CD4-positive, alpha-beta T cell treated with Interferon alpha-2 for 1 hour (primary cell): ENCODE results near the gene ZNF438.

Experiments used
- DNase-seq, 2 donors: peaks; one replicate each; pipeline ENCODE4 v3.0.0-alpha.2; 2020 to 2022

ZNF438 gene

DNA sequence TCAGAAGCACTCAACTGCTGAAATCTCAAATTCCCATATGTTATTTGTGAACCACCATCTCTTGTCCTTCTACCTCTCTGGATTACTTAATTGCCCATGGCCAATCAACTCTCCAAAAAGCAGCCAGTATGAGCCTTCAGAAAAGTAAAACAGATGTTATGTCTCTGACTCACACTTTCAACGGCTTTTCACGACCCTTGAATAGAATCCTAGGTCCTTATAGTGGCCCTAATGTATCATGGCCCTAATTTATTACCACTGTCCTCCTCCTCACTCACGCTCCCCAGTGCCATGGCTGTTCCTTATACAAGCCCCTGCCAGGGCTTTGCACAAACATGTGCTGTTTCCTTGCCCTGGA, 20.0 kb downstream of the ZNF438 start:
- no peak for DNase-seq

DNA sequence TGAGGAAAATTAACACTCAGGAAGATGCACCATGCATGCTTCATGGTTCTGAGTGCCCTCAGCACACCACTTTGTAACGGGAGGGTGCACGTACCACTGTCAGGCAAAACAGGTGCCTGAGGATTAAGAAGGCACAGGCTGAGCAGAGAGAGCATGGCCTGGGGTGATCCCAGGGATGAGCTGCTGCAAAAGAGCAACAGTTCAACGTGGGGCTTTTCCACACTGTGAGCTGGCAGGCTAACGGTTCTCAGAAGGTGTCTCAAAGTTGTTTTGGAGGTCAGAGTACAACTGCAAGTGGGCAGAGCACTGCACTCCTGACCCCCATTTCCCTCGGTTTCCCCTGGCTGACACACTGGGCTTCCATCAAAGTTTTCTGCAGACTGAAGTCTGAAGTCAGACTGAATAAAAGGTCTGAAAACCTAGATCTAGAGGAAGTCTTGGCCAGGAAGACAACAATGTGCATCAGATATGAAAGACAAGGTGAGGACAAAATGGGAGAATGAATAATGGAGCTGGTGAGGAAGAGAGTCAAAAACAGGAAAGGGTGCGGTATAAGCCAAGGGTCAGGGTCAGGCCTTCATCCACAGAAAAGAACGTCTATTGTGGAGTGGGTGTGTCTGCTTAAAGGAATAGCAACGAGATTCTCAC, 20.5 kb downstream of the ZNF438 start:
- no peak for DNase-seq

DNA sequence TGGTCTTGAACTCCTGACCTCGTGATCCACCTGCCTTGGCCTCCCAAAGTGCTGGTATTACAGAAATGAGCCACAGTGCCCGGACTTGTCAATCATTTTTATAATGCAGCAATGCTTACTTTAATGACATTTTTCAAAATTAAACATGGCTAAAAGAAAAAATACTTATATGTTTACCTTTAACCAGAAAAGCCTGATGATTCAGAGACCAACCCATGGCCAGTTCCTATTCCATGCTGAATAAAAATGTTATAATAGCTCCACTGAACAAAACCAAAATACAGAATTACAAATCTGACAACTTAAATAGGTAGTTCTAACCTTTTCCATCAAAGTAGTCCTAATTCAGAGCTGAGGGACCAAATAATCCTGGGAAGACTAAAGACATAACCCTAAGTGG, 21.6 kb downstream of the ZNF438 start:
- no peak for DNase-seq

DNA sequence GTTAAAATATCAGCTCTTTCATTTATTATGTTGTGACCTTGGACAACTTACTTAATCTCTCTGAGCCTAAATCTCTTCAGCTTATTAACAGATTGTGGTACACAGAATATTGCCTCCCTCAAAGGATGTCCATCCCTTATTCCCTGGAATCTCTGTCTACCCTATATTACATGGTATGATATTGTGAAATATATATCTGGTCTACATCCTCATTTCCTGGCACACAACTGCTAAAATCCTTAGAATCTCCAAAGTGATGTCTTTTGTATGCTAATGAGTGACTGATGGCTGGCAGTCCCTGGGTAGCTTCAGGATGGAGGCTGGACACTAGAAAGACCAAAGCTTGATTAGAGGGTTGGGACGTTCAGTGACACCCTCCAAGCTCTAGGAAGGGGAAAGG, 25.8 kb downstream of the ZNF438 start:
- DNase-seq, result no peak

DNA sequence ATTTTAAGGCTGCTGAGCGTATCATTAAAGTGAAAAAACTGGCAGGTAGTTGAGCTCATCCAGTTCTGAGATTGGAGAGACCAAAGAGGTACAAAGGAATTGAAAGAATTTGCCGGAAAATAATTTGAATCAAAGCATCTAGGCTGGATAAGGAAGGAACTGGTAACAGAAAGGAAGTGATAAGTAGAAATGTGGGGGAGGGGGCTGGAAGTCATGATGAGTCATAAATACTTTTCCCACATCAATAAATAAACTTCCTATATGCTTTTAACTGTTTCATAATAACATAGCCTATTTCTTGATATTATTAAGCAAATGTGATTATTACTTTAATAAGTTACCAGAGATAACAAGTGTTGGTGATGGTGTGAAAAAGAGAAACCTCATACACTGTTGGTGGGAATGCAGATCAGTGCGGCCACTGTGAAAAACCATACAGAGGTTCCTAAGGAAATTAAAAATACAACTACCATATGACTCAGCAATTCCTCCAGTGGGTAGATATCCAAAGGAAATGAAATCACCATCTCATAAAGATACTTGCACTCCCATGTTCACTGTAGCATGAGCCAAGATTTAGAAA, 27.0 kb downstream of the ZNF438 start:
- DNase-seq, result no peak

DNA sequence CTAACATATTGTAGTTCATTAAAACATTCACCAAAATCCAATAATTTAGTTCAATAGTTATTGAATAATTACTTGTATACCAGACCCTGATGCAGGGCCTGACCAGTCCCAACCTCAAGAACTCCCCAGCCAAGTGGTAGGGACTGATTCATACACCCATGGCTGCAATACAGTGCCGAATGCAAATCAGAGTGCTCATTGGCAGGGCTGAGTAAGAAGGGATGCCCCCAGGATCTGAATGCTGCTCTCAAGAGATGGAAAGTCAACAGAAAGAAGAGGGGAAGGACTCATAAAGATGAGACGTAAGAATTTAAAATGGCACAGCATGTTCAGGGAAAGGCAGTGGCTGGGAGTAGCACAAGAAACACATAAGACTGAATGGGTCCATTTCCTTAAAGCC, 29.9 kb downstream of the ZNF438 start:
- no peak for DNase-seq

DNA sequence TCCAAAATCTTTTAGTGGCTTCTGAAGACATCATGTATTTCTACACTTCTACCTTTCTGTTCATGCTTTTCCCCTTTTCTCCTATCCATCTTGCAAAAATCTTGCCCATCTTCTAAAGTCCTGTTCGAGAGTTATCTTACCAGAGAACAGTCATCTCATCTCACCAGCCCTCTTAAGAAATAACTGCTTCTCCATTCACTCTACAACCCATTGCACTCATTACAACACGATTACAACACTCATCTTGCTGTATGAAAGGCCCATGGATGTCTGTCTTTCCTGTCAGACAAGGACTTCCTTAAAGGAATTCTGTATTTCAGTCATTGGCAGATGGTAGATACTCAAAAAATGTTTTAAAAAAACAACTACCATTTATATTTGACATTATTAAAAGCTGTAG, 30.8 kb downstream of the ZNF438 start:
- DNase-seq, result no peak

DNA sequence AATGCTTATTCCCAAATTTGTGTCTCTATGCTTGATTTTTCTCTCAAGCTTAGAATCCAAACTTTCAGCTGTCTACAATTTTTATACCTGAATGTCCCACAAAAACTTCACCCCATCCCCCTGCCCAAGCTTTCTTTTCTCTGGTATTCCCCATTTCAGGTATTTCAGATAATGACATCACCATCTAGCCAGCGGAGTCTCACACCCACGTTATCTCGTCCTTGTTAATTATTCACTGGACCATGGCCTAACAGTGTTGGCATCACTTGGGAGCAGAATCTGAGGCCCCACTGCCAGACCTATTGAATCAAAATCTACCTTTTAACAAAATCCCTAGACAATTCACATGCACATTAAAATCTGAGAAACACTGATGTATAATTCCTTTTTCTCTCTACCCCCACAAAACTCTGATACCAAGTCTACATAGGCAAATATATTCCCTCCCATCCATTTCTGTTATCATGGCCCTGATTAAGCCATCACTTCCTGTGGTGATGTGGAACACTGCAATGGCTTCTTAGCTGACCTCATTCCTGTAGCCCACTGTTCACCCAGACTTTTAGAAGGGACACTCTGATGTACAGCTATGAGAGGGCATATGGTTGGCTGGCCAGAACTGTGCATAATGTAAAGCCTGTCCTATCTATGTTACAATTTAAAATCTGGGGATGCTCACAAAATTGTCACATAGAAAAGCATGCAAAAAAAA, 31.4 kb downstream of the ZNF438 start:
- no peak for DNase-seq

DNA sequence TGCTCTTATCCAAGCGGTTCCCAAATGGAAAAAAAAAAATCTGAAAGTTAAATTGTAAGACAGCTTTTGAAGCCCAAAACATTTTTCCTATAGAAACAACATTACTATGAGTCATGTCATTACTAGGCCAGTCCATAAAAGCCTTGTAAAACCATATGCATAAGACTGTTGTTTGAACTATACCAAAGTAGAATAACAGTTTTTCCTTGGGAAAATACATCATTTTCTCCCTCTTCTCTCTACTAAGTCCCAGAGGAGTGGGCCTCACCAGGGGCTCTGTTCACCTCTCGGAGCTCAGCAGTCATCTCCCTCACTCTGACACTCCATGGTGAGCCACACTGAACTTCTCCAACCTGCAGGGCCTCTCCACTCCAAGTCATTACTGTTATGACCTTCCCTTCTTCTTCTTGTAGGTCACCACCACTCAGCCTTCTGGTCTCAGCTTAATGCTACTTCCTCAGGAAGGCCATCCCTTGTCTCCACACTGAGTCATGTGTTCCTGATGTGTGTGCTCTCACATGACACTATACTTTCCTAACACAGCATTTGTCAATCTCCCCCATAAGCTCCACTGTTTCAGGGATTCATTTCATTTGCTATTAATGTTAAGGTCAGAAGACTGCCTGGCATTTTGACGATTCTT, 32.5 kb downstream of the ZNF438 start:
- DNase-seq, result peak; percentile 13 to 53

DNA sequence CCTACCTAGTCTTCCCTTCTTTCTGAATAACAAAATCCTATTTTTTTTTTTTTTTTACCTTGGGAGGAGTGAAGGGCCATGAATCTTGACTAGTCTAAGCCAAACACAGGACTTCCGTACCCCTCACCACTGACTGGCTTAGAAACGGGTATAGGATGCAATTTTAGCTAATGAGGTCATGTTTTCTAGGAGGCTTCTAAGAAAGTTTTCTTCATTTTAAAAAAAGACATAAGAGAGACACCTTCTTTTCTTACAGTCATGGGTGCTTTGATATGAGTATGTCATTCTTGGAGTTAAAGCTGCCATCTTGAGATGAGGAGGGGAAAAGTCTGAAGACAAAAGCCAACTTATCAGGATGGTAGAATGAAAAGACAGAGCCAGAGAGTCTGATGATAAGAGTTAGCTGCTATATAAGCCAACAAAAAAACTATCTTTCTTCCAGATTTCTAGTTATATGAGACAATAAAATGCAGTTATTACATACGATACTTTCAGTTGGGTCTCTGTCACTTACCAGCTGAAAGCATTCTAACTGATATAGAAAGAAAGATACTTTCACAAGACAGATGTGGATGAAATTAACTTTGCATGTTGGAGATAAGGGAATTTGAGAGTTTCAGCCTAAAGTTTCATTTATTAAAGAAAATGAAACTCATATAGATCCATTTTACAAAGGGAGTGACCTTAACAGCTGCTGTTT, 34.0 kb downstream of the ZNF438 start:
- DNase-seq, result no peak

DNA sequence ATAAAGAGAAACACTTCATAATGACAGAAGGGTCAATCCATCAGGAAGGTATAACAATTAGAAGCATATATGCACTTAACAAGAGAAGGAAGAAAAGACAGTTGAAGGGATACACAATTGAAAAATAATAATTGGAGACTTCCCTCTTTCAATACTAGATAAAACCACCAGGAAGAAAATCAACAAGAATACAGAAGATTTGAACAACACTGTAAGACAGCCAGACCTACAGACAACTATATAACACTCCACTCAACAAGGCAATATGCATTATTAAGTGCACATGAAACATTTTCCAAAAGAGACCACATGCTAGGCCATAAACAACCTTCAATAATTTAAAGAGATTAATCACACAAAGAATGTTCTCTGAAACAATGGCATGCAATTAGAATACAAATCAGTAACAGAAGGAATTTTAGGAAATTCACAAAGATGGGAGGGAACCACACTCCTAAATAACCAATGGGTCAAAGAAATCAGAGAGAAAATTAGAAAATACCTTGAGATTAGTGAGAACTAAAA, 35.1 kb downstream of the ZNF438 start:
- DNase-seq, result no peak

DNA sequence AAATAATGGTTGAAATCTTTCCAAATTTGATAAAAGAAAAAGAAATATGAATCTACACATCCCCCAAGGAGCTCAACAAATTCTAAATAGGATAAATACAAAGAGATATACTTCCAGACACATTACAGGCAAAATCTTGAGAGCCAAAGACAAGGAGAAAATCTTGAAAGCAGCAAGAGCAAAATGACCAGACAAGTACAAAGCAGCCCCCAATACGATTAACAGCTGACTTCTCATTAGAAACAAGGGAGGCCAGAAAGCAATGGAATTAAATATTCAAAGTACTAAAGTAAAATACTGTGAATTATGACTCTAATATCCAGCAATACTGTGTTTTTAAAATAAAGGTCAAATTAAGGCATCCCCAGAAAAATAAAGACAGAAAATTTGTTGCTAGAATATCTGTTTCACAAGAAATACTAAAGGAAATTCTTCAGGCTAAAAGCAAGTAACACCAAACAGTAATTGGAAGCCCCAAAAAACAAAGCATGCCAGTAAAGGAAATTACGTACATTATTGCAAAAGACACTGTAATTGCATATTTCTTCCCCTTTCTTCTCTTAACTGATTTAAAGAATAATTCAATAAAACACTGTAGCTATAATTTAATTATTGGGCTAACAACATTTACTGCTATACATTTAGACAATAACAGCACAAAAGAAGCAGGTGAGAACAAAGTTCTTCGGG, 36.4 kb downstream of the ZNF438 start:
- DNase-seq, result no peak

DNA sequence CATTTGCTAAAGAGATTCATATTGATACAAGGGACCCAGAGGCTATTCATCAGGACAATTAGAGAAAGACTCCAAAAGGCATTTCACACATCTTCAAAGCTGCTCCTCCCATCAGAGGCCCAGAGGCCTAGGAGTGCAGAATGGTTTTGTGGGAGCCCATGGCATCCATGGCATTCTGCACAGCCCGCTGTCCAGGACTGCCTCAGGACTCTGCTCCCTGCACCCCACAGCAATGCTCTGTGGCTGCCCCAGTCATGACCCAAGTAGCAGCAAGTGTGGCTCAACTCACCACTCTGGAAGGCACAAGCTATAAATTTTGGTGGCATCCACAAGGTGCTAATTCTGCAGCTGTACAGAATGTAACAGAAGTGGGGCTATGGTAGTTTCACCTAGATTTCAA, 38.5 kb downstream of the ZNF438 start:
- no peak for DNase-seq

DNA sequence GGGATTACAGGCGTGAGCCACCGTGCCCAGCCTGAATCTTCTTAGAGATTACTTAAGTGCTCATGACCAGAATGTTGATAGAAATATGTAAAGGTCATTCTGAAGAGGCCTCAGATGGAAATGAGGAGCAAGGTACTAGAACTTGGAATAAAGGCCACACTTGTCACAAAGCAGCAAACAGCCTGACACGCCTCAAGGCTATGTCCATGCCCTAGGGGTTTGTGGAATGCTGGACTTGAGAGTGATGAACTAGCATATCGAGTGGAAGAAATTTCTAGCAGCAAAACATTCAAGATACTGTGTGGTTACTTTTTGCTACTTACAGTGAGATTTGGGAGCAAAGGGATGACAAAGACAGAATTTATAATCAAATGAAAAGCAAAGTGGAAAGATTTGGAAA, 39.0 kb downstream of the ZNF438 start:
- no peak for DNase-seq

DNA sequence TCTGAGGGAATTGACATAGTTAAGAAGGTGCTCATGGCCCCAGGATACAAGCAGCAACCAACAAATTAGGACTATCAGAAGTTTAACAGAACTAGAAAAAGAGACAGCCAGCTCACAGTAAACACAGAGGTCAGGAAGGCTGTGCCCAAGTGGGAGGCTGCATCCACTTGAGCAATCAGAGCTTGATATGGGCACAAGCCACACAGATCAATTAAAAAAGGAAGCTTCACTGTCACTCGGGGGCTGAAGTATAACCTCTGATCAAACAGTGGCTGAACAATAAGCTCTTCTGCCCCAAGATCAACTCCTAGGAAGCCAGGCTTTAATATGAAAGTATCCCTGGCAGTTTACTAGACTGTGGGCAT, 40.0 kb downstream of the ZNF438 start:
- DNase-seq, result no peak

DNA sequence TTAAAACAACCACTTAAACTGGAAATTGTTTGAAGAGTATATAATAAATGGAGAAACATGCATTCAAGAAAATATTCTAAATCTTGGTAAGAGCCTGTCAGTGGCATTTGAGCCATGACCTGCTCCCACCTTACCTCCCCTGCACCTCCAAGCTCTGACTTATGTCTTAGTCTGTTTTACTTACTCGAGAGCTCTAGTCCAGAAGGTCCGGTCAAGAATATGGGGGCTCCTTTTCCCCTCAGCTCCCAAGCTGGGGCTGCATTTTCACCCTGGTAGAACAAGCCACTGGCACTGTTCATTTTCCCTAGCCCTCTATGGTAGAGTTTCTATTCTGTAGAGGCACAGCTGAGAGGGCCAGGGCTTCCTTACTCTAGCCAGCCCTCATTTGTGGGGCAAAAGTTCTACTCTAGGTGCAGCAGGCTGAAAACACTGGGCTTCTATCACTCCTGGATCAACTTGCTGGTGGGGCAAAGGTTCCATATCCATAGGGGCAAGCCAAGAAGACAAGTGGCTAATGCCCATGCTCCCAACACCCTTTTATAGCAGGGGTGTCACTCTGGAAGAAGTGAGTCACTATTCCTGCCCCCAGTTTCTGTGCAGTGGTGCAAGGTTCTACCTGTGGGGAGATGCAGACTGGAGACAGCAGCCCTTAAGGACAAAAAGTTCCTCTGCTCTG, 40.6 kb downstream of the ZNF438 start:
- DNase-seq, result no peak

DNA sequence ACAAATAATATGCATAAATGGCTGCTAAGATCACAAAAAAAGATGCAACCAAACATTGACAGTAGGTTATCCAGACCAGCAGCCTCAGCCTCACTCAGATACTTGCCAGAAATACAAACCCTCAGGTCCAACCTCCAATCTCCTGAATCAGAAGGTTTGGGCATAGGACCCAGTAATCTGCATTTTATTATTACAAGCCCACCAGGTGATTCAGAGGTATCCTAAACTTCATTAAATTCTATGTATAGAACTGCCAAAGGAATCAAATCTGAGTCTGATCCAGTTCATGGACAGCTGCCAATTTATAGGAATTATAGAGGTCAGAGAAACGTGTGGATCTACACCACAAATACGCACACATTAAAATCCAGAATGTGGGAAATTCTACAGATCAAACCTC, 41.3 kb downstream of the ZNF438 start:
- no peak for DNase-seq

DNA sequence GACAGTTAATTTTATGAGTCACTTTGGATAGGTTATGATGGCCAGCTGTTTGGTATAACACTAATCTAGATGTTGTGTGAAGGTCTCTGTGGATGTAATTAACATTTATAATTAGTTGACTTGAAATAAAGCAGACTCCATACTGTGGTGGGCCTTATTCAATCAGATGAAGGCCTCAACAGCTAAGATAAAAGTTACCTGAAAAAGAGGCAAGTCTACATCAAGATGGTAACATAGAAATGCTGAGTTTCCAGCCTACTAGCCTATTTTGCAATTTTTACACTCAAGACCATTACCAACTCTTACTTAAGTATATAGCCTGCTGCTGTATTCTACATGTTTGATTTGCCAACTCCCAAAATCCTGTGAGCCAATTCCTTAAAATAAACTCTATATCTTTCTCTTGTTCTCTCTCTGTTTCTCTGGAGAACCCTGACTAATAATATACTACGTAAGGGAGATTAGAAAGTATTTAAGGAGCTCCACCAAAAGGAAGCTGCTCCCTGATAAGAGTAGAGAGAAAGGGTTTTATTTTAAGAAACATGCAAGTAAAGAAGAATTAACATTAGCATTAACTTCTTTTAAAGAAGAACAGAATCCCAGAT, 42.7 kb downstream of the ZNF438 start:
- no peak for DNase-seq

DNA sequence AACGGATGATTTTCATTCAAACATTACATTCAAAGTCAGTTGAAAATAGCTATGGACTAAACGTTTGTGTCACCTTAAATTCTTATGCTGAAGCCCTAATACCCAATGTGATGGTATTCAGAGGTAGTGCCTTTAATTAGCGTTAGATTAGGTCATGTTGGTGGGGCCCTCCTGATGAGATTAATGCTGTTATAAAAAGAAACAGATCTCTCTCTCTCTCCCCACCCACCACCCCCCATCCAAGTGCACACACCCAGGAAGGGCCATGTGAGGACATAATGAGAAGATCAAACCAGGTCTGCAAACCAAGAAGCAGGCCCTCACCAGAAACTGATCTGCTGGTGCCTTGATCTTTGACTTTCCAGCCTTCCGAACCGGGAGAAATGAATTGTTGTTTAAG, 44.2 kb downstream of the ZNF438 start:
- no peak for DNase-seq

DNA sequence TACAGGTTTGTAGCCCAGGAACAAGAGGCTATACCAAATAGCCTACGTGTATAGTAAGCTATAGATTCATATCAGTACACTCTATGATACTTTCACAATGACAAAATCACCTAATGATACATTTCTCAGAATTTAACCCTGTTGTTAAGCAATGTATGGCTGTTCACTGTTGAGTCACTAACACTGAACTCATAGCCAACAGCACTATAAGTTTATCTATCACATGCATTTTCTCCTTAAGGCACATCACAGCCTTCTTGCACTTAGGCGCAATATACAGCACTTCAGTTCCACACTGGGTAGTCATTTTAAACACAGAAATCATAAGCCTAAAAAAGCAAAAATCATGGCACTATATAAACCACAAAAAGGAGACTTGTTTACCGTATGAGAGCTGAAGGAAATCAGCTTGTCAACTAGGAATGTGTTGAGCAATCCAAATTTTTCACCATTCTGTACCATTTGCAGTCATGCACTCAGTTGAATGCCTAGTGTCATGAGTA, 45.6 kb downstream of the ZNF438 start:
- DNase-seq, result no peak

DNA sequence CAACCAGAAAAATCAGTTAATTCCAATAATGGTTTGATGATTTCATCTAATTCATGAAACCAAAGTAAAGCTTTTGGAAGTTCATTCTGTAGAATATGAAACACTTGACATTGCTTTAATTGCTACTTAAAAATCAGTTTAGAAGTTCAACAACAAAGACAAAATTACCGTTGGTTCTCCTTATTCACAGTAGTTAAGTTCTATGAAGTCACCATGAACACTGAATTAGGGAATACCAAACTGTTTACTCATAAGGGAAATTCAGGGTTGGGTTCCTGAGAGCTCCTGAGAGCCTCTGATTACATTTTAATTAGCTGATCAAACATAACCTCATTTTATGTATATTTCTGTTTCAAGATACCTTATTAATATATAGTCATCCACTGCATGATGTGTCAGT, 46.2 kb downstream of the ZNF438 start:
- DNase-seq, result no peak
